Mononuclear cell (primary cell): ENCODE results near the gene USP31. TPM values are rescaled to one million over a fixed set of nuclear protein-coding genes. Genes with fewer than 3 reads are reported as not detected.

ENCODE experiments used
- H3K27me3 ChIP-seq: 2 replicates; pipeline ENCODE4 v1.6.0; 2011; ENCODE audit warnings: low read length, control low read depth; ENCODE audit not compliant: insufficient read depth
- H3K4me1 ChIP-seq: 2 replicates; pipeline ENCODE4 v1.5.1; 2011; ENCODE audit warnings: mild to moderate bottlenecking, low read length, control low read depth; ENCODE audit not compliant: insufficient read depth
- H3K4me3 ChIP-seq: 2 replicates; pipeline ENCODE4 v1.5.1; 2011; ENCODE audit warnings: mild to moderate bottlenecking, low read length, moderate library complexity
- H3K9me3 ChIP-seq: 2 replicates; pipeline ENCODE4 v1.5.1; 2011; ENCODE audit warnings: low read depth, mild to moderate bottlenecking, control low read depth, low read length
- total RNA-seq: library from RNA; depleted of rRNA; stranded (reverse); fragments of >200 nt; gene quantifications from one replicate; pipeline ENCODE4 v1.2.3, GENCODE V29; 2012

The USP31 gene
- total RNA-seq, 1 donor = 2.5 TPM

DNA sequence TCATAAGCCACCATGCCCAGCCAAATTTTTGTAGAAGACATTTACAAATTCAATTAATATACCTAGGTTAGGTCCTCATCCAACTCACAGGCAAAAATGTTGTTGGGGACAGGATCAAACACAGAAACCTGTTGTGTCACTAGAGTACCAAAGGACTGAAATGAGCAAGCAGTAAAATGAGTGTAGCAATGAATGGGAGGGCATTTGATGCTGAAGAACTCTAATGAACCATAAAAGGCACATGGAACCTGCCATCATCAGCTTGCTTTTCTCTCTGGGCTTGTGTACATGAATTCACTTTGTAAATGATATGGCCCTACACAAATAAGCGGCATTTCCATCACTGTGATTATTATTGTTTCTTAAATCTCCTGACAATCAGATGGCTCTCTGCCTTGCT lies 17.8 kb downstream of the USP31 start:
- Histone ChIP-seq H3K4me3 (no peak overlapping the region), H3K9me3 (peaks cover 4% of the 10 kb centered on the region), H3K27me3 (no peaks in the 10 kb centered on the region), H3K4me1 (no peaks in the 10 kb centered on the region)

DNA sequence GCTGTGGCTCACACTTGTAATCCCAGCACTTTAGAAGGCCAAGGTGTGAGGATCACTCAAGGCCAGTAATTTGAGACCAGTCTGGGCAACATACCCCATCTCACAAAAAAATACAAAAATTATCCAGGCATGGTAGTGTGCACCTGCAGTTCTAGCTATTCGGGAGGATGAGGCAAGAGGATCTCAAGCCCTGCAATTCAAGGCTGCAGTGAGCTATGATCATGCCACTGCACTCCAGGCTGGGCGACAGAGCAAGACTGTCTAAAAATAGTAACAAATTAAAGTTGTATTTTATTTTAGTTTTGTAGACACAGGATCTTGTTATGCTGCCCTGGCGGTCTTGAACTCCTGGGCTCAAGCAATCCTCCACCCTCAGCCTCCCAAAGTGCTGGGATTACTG lies 18.2 kb downstream of the USP31 start:
- no peak overlapping the region for H3K4me3 ChIP-seq
- H3K27me3 ChIP-seq = no peaks in the 10 kb centered on the region
- peaks cover 4% of the 10 kb centered on the region for H3K9me3 ChIP-seq
- H3K4me1 ChIP-seq = no peaks in the 10 kb centered on the region

DNA sequence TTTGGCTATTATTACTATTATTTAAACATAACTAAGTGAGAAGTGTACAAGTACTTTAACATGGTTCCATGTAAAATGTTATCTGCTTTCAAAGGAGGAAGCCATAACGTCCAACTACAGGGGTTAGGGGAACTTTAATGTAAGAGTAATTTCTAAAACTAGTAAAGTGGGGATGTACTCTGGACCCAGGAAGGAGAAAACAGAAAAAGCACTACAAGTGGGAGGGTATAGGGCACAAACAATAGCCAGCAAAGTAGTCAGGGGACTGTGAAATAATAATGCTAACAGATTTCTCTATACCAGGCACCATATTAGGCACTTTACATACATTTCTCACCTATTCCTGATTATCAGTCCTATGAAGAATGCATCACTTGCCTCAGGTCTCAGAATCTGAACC lies 19.6 kb downstream of the USP31 start:
- no peaks in the 10 kb centered on the region for H3K27me3 ChIP-seq
- no peaks in the 10 kb centered on the region for H3K9me3 ChIP-seq
- no peaks in the 10 kb centered on the region for H3K4me1 ChIP-seq
- no peak overlapping the region for H3K4me3 ChIP-seq

DNA sequence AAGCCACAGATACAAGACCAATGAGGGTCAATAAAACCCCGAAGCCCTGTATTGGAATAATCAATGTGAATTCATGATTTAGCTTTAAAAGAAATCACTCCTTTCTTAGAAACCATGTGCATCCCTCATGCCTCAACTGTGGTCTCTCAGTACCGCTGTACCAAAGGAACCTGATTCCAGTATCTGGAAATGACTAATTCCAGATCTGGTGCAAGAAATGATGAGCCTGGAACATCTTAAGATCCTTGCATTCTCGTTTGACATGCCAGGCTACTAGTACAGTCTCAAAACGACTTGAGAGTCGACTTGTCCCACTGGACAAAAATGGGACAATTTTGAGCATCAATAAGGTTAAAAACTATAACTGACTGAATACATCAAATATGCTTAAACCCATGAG lies 21.2 kb downstream of the USP31 start:
- Histone ChIP-seq H3K4me3 (no peak overlapping the region), H3K9me3 (no peaks in the 10 kb centered on the region), H3K27me3 (no peaks in the 10 kb centered on the region), H3K4me1 (no peaks in the 10 kb centered on the region)

DNA sequence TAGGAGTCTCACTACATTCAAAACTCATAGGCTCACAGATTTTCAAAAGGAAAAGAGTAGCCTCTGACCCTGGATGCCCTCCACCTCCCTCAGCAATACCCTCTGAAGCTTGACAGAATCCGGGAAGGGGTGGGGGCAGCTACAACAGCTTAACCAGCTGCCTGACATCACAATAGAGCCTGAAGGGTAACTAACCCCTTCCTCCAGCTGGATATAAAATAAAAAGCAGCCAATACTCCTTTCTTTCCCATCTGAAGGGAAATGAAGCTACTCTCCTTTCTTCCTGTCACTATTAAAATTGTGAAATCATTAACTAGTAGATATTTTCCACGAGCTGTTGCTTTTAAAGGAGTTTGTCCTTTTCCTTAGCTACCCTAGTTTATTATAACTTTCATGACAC lies 24.0 kb downstream of the USP31 start:
- H3K4me3 ChIP-seq = no peak overlapping the region
- H3K9me3 ChIP-seq = no peaks in the 10 kb centered on the region
- no peaks in the 10 kb centered on the region for H3K4me1 ChIP-seq
- no peaks in the 10 kb centered on the region for H3K27me3 ChIP-seq

DNA sequence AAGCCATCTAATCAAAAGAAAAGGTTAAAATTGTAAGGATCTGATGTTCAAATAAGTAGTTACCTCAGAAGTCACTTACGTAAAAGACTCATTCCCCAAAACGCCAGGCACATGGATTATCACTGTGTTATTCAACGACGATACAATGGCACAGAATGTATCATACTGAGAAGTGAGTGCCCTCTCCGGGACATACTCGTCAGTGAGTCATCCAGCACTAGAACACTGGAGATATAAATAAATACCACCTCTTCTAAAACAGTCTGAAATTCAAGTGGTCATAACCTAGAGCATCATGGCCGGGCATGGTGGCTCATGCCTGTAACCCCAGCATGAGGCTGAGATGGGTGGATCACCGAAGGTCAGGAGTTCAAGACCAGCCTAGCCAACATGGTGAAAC lies 24.9 kb downstream of the USP31 start:
- Histone ChIP-seq H3K27me3 (no peaks in the 10 kb centered on the region), H3K4me3 (no peak overlapping the region), H3K9me3 (no peaks in the 10 kb centered on the region), H3K4me1 (no peaks in the 10 kb centered on the region)

DNA sequence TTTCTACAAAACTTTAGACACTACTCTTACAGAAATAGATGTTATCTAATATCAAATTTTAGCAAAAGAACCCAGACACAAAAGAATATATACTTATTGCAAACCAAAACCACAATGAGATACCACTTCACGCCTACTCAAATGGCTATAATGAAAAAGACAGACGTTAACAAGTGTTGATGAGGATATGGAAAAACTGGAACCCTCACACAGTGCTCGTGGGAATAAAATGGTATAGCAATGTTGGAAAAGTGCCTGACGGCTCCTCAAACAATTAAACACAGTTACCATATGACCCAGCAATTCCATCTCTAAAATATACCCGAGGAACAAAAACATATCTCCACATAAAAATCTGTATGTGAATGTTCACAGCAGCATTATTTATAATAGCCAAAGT lies 27.1 kb downstream of the USP31 start:
- H3K4me3 ChIP-seq = no peak overlapping the region
- H3K9me3 ChIP-seq = no peaks in the 10 kb centered on the region
- H3K4me1 ChIP-seq = no peaks in the 10 kb centered on the region
- H3K27me3 ChIP-seq = no peaks in the 10 kb centered on the region

DNA sequence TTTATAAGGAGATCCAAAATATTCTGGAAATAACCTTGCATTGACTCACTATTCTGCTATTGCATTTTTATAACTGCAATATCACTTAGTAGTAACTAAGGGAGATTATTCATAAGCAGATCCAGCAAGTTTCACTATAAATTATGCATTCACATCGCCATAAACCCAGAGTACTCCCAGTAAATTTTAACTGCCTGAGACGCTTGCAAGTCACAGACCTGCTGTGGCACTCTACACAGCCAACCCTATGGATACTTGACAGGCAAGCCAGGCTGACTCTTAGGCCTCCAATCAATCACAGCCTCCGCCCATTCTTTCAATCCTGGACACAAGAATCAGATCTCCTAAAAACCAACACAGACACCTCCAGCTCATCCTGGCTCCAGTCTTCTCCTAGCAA lies 28.2 kb downstream of the USP31 start:
- no peak overlapping the region for H3K4me3 ChIP-seq
- no peaks in the 10 kb centered on the region for H3K27me3 ChIP-seq
- no peaks in the 10 kb centered on the region for H3K4me1 ChIP-seq
- H3K9me3 ChIP-seq = no peaks in the 10 kb centered on the region

DNA sequence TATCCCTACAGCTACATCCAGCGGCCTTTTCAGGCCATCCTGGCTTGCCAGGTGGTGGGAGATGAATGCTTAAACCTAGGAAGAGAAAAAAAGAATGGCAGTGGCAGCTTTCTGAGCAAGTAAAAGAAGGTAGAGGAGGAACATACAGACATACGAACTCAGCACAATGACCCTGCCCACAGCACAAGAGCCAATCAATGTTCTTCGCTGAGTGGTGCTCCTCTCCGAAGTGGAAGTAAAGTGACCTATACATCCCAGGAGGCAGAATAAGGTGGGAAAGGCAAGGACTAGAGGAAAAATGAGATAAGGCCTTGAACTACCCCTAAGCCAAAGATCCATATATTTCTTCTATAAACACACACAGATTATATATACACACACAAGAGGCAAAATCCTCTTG lies 28.7 kb downstream of the USP31 start:
- H3K4me3 ChIP-seq = no peak overlapping the region
- no peaks in the 10 kb centered on the region for H3K9me3 ChIP-seq

DNA sequence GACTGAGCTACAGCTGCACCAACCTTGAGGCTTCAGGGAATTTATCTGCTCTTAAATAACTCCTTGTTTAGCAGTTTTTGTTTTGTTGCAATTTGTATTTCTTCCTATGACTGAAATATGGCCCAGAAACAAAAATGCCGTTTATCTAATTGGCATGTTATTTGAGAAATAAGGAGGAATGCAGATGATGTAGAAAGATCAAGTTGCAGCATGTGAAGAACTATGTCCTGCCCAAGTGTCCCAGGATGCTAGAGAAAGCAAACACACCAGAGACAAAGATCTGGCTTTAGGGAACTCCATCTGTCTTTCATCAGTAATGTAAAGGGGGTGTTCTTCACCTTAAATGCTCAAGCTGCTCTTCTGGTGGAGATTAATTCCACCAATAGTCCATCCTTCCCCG lies 29.7 kb downstream of the USP31 start:
- Histone ChIP-seq H3K4me3 (no peak overlapping the region), H3K27me3 (no peaks in the 10 kb centered on the region), H3K4me1 (no peaks in the 10 kb centered on the region)

More for the DNA sequence above, 28.7 kb downstream of the USP31 start:
- no peaks in the 10 kb centered on the region for H3K4me1 ChIP-seq
- no peaks in the 10 kb centered on the region for H3K27me3 ChIP-seq

DNA sequence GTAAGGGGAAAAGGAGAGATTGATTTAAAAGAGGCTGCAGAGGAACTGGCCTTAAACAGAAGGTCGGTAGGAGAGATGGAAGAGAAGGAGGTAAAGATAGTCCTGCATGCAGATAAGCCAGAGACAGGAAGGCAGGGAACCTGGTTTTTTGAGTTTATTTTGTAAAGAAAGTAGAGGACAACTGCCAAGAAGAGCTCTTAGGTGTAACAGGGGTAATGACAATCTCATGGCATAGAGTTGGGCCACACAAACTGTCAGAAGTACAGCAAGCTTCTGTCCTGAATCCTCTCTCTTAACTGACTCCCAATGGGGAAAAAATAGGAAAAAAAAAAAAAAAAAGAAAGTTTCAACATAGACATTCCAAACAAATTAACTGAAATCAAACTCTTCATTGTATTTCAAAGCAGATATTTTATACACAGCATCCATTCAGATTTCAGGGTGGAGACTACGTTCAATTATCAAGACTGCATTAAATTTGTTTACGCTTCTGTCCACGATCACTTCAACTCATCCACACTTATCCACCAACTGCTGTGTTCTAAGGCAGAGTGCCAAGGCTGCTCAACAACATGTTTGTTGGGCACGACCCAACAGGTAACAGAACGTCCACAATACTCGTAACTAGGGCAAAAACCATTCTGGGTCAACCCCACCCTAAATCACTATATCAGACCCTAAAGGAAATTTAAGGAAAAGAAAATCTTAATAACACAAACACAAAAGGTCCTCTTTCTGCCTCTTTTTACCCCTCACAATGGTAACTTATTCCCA lies 34.9 kb downstream of the USP31 start:
- Histone ChIP-seq H3K27me3 (no peaks in the 10 kb centered on the region), H3K4me1 (no peaks in the 10 kb centered on the region), H3K4me3 (no peak overlapping the region), H3K9me3 (no peaks in the 10 kb centered on the region)

More for the DNA sequence above, 29.7 kb downstream of the USP31 start:
- no peaks in the 10 kb centered on the region for H3K9me3 ChIP-seq

DNA sequence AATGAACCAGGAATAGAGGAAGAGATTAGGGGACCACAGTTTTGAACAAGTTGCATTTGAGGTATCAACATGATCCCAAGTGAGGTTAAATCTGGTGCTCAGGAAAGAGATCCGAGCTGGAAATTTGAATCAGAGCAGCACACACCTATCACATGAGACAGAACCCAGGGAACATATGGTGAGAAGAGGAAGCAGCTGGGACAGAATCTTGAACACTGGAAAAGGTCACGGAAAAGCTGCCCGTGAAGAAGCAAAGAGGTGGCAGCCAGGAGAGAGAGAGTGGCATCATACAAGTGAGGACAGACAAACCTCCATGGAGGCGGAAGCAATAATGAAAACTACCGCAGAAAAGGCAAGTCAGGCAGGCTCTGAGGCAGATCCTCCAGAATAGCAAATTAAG lies 36.1 kb downstream of the USP31 start:
- Histone ChIP-seq H3K9me3 (no peaks in the 10 kb centered on the region), H3K27me3 (no peaks in the 10 kb centered on the region), H3K4me1 (no peaks in the 10 kb centered on the region), H3K4me3 (no peak overlapping the region)

DNA sequence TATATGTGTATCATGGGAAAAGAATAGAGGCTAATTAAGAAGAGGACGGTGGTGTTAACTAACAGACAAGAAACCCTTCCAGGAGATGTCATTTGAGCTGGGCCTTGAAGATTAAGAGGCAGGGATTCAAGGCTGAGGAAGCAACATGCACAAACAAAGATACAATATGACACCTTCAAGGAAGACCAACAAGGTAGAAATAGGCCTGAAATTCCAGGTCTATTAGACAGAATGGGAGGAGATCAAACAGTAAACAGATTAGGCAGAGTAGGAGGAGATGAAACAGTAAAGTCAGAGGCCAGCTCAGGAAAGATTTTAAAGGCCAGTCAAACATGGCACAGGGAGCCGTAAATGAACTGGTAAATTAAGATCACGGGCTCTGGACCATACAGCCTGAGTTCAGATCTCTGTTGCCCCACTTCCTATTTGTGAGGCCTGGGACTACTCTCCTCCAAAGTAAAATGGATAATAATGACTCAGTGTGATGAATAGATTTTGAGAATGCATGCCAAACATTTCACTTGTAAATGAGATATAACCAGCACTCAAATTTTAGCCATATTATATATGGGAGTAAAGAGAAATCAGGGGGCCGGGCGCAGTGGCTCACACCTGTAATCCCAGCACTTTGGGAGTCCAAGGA lies 38.9 kb downstream of the USP31 start:
- no peaks in the 10 kb centered on the region for H3K9me3 ChIP-seq
- H3K4me3 ChIP-seq = no peak overlapping the region
- H3K4me1 ChIP-seq = no peaks in the 10 kb centered on the region
- no peaks in the 10 kb centered on the region for H3K27me3 ChIP-seq

DNA sequence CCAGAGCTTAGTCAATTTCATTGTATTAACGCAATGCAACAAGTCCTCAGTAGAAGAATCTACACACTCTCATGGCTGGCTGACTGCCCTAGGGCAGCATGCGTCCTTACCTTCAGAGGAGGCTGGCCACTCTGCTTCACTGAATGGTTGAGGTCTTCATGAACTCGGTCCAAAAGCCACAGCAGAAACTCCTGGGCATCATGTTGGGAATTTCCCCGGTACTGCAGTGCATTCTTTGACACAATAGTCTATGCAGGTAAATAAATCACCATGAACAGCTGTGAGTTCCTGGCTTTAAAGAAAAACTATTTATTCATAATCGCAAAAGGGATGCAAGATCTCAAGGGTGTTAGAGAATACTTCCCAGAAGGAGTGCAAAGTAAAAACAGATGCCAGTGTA lies 41.3 kb downstream of the USP31 start:
- H3K27me3 ChIP-seq = no peaks in the 10 kb centered on the region
- no peaks in the 10 kb centered on the region for H3K9me3 ChIP-seq
- H3K4me1 ChIP-seq = no peaks in the 10 kb centered on the region
- H3K4me3 ChIP-seq = no peak overlapping the region

DNA sequence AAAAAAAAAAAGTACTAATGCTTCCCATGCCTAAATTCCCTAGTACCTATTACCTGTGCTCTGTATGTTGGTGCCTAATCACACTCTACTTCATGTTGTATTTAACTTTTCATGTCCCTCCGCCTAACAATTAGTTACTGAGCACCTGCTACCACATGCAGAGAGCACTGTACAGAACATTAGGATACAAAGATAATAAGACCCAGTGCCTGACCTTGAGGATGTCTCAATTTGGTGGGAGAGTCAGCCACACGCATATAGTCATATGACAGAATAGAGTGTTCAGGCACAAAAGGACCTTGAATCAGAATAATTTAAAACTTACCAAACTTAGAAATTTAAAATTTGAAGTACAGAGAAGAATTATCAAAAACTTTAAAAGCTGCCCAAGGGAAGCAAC lies 42.1 kb downstream of the USP31 start:
- Histone ChIP-seq H3K9me3 (no peaks in the 10 kb centered on the region), H3K27me3 (no peaks in the 10 kb centered on the region), H3K4me3 (no peak overlapping the region), H3K4me1 (no peaks in the 10 kb centered on the region)

DNA sequence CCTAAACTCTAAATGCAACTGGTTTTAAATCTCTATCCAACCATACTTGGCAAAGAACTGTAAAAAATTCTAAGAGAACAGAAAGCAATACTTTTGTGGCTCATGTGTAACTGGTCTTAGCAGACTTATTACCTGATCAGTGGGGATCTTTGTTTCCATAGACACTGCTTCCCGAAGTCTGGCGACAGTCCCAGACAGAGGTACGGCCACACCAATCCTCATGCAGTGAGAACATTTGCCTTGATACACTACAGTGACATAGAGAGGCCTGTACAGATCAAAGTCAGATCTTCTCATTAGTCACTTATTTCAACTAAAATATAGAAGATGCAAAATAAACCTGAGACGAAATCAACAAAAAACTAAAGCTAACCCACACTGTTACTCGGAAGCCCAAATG lies 43.9 kb downstream of the USP31 start:
- Histone ChIP-seq H3K4me1 (no peaks in the 10 kb centered on the region), H3K4me3 (no peak overlapping the region)

More for the DNA sequence above, 43.9 kb downstream of the USP31 start:
- H3K27me3 ChIP-seq = no peaks in the 10 kb centered on the region
- H3K9me3 ChIP-seq = no peaks in the 10 kb centered on the region
